H1 (cell line): ENCODE measurements around the gene MECP2. TPM values are rescaled to one million over a fixed set of nuclear protein-coding genes. Genes with fewer than 3 reads are reported as not detected.

Experiments used
- CTCF ChIA-PET: fragments of 300-600 bp; sonication (Branson Sonifier 250); formaldehyde crosslinking; loops from one replicate; lab custom pipeline; 2021; ENCODE audit not compliant: partially characterized antibody; lab: Charles Lee
- POLR2A ChIA-PET: fragments of 300-600 bp; sonication (Branson Sonifier 250); formaldehyde crosslinking; loops from one replicate; lab custom pipeline; 2021; ENCODE audit warnings: inconsistent platforms; ENCODE audit not compliant: partially characterized antibody; lab: Charles Lee
- DNase-seq, 2 experiments: peaks; one replicate each; pipeline versions ENCODE4 v3.0.0 to v3.0.0-alpha.2; 2010 to 2022; ENCODE audit warnings: low spot score in 2 of 2, low read depth in 1 of 2, mixed read lengths in 1 of 2
- FAIRE-seq: peaks from 2 replicates; lab custom pipeline; 2011; peaks lifted over from hg19 to GRCh38; lab: Jason Lieb, UNC
- H2AFZ ChIP-seq: 2 replicates; pipeline ENCODE4 v1.8.1; 2012; ENCODE audit warnings: low read length, inconsistent platforms
- H2AK5ac ChIP-seq: 2 replicates; pipeline ENCODE4 v1.6.1; 2013; ENCODE audit warnings: low read depth, low read length
- H2BK120ac ChIP-seq: replicated peaks from 2 replicates; pipeline ENCODE3; 2013; ENCODE audit warnings: low read depth, low read length, inconsistent platforms
- H2BK12ac ChIP-seq: 2 replicates; pipeline ENCODE4 v1.6.1; 2013; ENCODE audit warnings: low read depth, low read length
- H2BK15ac ChIP-seq: 2 replicates; pipeline ENCODE4 v1.6.1; 2013; ENCODE audit warnings: low read length
- H2BK20ac ChIP-seq: 2 replicates; pipeline ENCODE4 v1.6.1; 2013; ENCODE audit warnings: low read length
- H2BK5ac ChIP-seq: 2 replicates; pipeline ENCODE4 v1.6.1; 2013; ENCODE audit warnings: low read depth, low read length
- H3K14ac ChIP-seq: 2 replicates; pipeline ENCODE4 v1.6.1; 2013; ENCODE audit warnings: inconsistent platforms; ENCODE audit not compliant: insufficient read length
- H3K18ac ChIP-seq: 2 replicates; pipeline ENCODE4 v1.6.1; 2013; ENCODE audit warnings: low read length; ENCODE audit errors: extremely low read depth
- H3K23ac ChIP-seq: 2 replicates; pipeline ENCODE4 v1.6.1; 2013; ENCODE audit warnings: inconsistent platforms; ENCODE audit not compliant: insufficient read length
- H3K23me2 ChIP-seq: 2 replicates; pipeline ENCODE4 v1.6.1; 2013; ENCODE audit warnings: low read depth, low read length
- H3K27ac ChIP-seq: 2 replicates; pipeline ENCODE4 v1.6.1; 2011; ENCODE audit warnings: low read depth, low read length, inconsistent platforms
- H3K27me3 ChIP-seq, 4 experiments: replicated peaks in 1 of 4; 1 replicate in 1 of 4; 2 replicates in 3 of 4; pipeline versions ENCODE4 v1.6.1 to v1.8.1; 2011 to 2013; ENCODE audit warnings: low read length in 3 of 4, mild to moderate bottlenecking in 3 of 4, inconsistent platforms in 2 of 4, mixed read lengths in 2 of 4, moderate library complexity in 1 of 4; ENCODE audit not compliant: control insufficient read depth in 3 of 4, insufficient read depth in 3 of 4; ENCODE audit errors: extremely low read depth in 1 of 4
- H3K36me3 ChIP-seq, 4 experiments: 2 replicates each; pipeline versions ENCODE4 v1.6.1 to v1.8.1; 2011 to 2013; ENCODE audit warnings: mild to moderate bottlenecking in 4 of 4, low read length in 3 of 4, moderate library complexity in 2 of 4, control low read depth in 1 of 4, inconsistent platforms in 1 of 4; ENCODE audit not compliant: insufficient read depth in 4 of 4, control insufficient read depth in 2 of 4
- H3K4ac ChIP-seq: replicated peaks from 2 replicates; pipeline ENCODE3; 2013; ENCODE audit warnings: low read length, low read depth, mixed read lengths, inconsistent platforms; ENCODE audit not compliant: insufficient read length
- H3K4me1 ChIP-seq, 4 experiments: replicated peaks in 1 of 4; 1 replicate in 1 of 4; 2 replicates in 3 of 4; pipeline versions ENCODE4 v1.6.1 to v1.8.1; 2011 to 2013; ENCODE audit warnings: low read length in 3 of 4, inconsistent platforms in 2 of 4, mixed read lengths in 1 of 4; ENCODE audit not compliant: insufficient read depth in 4 of 4, control insufficient read depth in 3 of 4
- H3K4me2 ChIP-seq, 2 experiments: 2 replicates each; pipeline versions ENCODE4 v1.6.1 to v1.8.1; 2011 to 2013; ENCODE audit warnings: low read depth in 2 of 2, low read length in 2 of 2, control low read depth in 1 of 2, inconsistent platforms in 1 of 2, mild to moderate bottlenecking in 1 of 2; ENCODE audit not compliant: insufficient read depth in 1 of 2
- H3K4me3 ChIP-seq, 4 experiments: fragments of 200-600, 300-600 bp in 1 of 4; sonication (generic), shearing (Covaris generic), sonication (Bioruptor Twin) in 1 of 4; 2 replicates each; pipeline versions ENCODE4 v1.5.1 to v1.8.1; 2011 to 2016; ENCODE audit warnings: low read length in 4 of 4, low read depth in 3 of 4, control low read depth in 2 of 4, inconsistent platforms in 2 of 4, mild to moderate bottlenecking in 2 of 4, mixed read lengths in 1 of 4, moderate library complexity in 1 of 4; ENCODE audit not compliant: insufficient read depth in 2 of 4; ENCODE audit errors: extremely low read depth in 1 of 4
- H3K56ac ChIP-seq: replicated peaks from 2 replicates; pipeline ENCODE3; 2013; ENCODE audit warnings: low read depth, mild to moderate bottlenecking, mixed read lengths, low read length, inconsistent platforms; ENCODE audit not compliant: insufficient read length
- H3K79me1 ChIP-seq: 2 replicates; pipeline ENCODE4 v1.6.1; 2013; ENCODE audit warnings: low read depth, low read length, control low read depth
- H3K79me2 ChIP-seq, 2 experiments: 2 replicates each; pipeline versions ENCODE4 v1.6.1 to v1.8.1; 2012 to 2013; ENCODE audit warnings: low read length in 2 of 2, mild to moderate bottlenecking in 2 of 2, inconsistent platforms in 1 of 2; ENCODE audit not compliant: insufficient read depth in 2 of 2, control insufficient read depth in 1 of 2
- H3K9ac ChIP-seq, 4 experiments: replicated peaks in 1 of 4; 1 replicate in 1 of 4; 2 replicates in 3 of 4; pipeline versions ENCODE4 v1.6.1 to v1.8.1; 2011 to 2013; ENCODE audit warnings: low read depth in 3 of 4, low read length in 3 of 4, control low read depth in 2 of 4, mild to moderate bottlenecking in 2 of 4, moderate library complexity in 2 of 4, inconsistent platforms in 1 of 4; ENCODE audit errors: extremely low read depth in 1 of 4
- H3K9me3 ChIP-seq, 2 experiments: 2 replicates each; pipeline versions ENCODE4 v1.6.1 to v1.8.1; 2012 to 2013; ENCODE audit warnings: mild to moderate bottlenecking in 2 of 2, moderate library complexity in 2 of 2, control low read depth in 1 of 2, inconsistent platforms in 1 of 2, low read depth in 1 of 2, low read length in 1 of 2, mixed read lengths in 1 of 2; ENCODE audit not compliant: insufficient read depth in 2 of 2
- H4K20me1 ChIP-seq, 2 experiments: replicated peaks in 1 of 2; 2 replicates each; pipeline versions ENCODE3 to v1.8.1; 2011 to 2013; ENCODE audit warnings: inconsistent platforms in 2 of 2, low read length in 2 of 2, mild to moderate bottlenecking in 1 of 2; ENCODE audit not compliant: insufficient read depth in 2 of 2, control insufficient read depth in 1 of 2
- H4K5ac ChIP-seq: 2 replicates; pipeline ENCODE4 v1.6.1; 2013; ENCODE audit warnings: low read length, low read depth, mixed read lengths, inconsistent platforms; ENCODE audit not compliant: insufficient read length
- H4K8ac ChIP-seq: 2 replicates; pipeline ENCODE4 v1.8.0; 2013; ENCODE audit warnings: mild to moderate bottlenecking, moderate library complexity, low read length, inconsistent platforms; ENCODE audit not compliant: insufficient read depth; ENCODE audit errors: extremely low read depth
- H4K91ac ChIP-seq: replicated peaks from 2 replicates; pipeline ENCODE3; 2013; ENCODE audit warnings: low read length, mixed read lengths, inconsistent platforms; ENCODE audit not compliant: insufficient read length
- CHD1 ChIP-seq: IDR thresholded peaks from 2 replicates; pipeline ENCODE4 v1.6.1; 2012; ENCODE audit warnings: low read depth, low read length, improper control_type of control experiment
- CTBP2 ChIP-seq: IDR thresholded peaks from 2 replicates; pipeline ENCODE4 v1.7.0; 2011; ENCODE audit warnings: borderline replicate concordance, mild to moderate bottlenecking, moderate library complexity, mixed read lengths, low read length; ENCODE audit not compliant: insufficient read depth, insufficient read length
- GTF2F1 ChIP-seq: IDR thresholded peaks from 2 replicates; pipeline ENCODE4 v1.6.1; 2012; ENCODE audit warnings: low read depth, low read length, improper control_type of control experiment, borderline replicate concordance
- JUND ChIP-seq: IDR thresholded peaks from 2 replicates; pipeline ENCODE4 v1.6.1; 2011; ENCODE audit warnings: mild to moderate bottlenecking, improper control_type of control experiment, low read length
- MAX ChIP-seq: IDR thresholded peaks from 2 replicates; pipeline ENCODE4 v1.6.1; 2012; ENCODE audit warnings: inconsistent platforms
- SIN3A ChIP-seq, 2 experiments: IDR thresholded peaks in 1 of 2; conservative IDR thresholded peaks in 1 of 2; 2 replicates each; pipeline ENCODE4 v1.6.1; 2011 to 2012; ENCODE audit warnings: low read length in 2 of 2, improper control_type of control experiment in 1 of 2, low read depth in 1 of 2, mild to moderate bottlenecking in 1 of 2
- WGBS, 2 experiments: shearing (Covaris generic) in 1 of 2; methylation state at CpG; one replicate each; pipeline versions ENCODE4 v1.1.6 to v1.1.7; 2013 to 2015; ENCODE audit warnings: low lambda C conversion rate in 2 of 2, mixed read lengths in 2 of 2, inconsistent platforms in 1 of 2, low coverage in 1 of 2, missing lambda C conversion rate in 1 of 2; ENCODE audit not compliant: insufficient replicate concordance in 2 of 2, insufficient coverage in 1 of 2, insufficient read length in 1 of 2; ENCODE audit errors: extremely low coverage in 1 of 2, missing lambda C conversion rate in 1 of 2; 5-methylcytosine and 5-hydroxymethylcytosine counted together
- polyA plus RNA-seq, 7 experiments: library from polyadenylated mRNA; depleted of rRNA in 3 of 7; stranded (reverse) in 5 of 7; unstranded in 2 of 7; fragments of >200 nt in 5 of 7; fragments of 200-250 nt in 2 of 7; gene quantifications; 1 replicate in 5 of 7; 2 replicates in 1 of 7; 4 replicates in 1 of 7; pipeline versions ENCODE4 v1.2.1 to v1.2.3, GENCODE V29; 2011 to 2013; ENCODE audit warnings: missing spikeins in 2 of 7, mixed read lengths in 2 of 7
- total RNA-seq: library from RNA; stranded (reverse); fragmentation: NEBNext Ultra II Directional; extraction: Animal tissue kit (Norgen Biotek cat#: 25700); gene quantifications from 2 replicates; pipeline ENCODE4 v1.2.1, GENCODE V29; 2021

Gene MECP2
- total and polyA plus RNA-seq, 2 of the 8 experiments (the other 6 are each of a cell fraction or from before 2014, with no cell fraction given), result 5.0 to 32.4 TPM

- Histone ChIP-seq H2AK5ac (no peak overlapping the region), H4K8ac (no peak overlapping the region), H3K23me2 (no peaks in the 10 kb centered on the region), H2BK12ac (no peak overlapping the region), H3K4me2 (no peak overlapping the region), H3K4ac (no peak overlapping the region), H3K14ac (no peak overlapping the region), H3K9me3 (no peaks in the 10 kb centered on the region), H3K4me1 (no peaks in the 10 kb centered on the region), H3K18ac (no peak overlapping the region), H3K56ac (no peak overlapping the region), H3K9ac (no peak overlapping the region), H2AFZ (no peak overlapping the region), H3K23ac (no peak overlapping the region), H2BK15ac (no peak overlapping the region), H3K27ac (no peak overlapping the region), H2BK5ac (no peak overlapping the region), H2BK20ac (no peak overlapping the region), H3K36me3 (no peaks in the 10 kb centered on the region), H3K79me1 (no peaks in the 10 kb centered on the region), H3K79me2 (no peaks in the 10 kb centered on the region), H3K4me3 (no peak overlapping the region), H4K91ac (no peak overlapping the region), H4K5ac (no peak overlapping the region), H3K27me3 (no peaks in the 10 kb centered on the region), H4K20me1 (no peaks in the 10 kb centered on the region), H2BK120ac (no peak overlapping the region)
- 98% methylated on average over 5 of the region's 10 CpGs; no CpG with 5 or more reads in 1 of the 2 experiments for WGBS, 2 experiments
- no peak for TF ChIP-seq GTF2F1
- TF ChIP-seq CHD1, result no peak
- TF ChIP-seq JUND, result no peak
- TF ChIP-seq CTBP2, result no peak
- TF ChIP-seq SIN3A (conservative IDR thresholded peaks at IDR 0.05 in 1 of 2, IDR thresholded peaks at IDR 0.05 in 1 of 2; ENCODE audit: low read depth in 1 of 2, low read length in 2 of 2), result no peak
- TF ChIP-seq MAX, result no peak
- FAIRE-seq (no peak), DNase-seq (no peak)
- POLR2A ChIA-PET, result no interaction called here
- CTCF ChIA-PET, result interaction anchor here (1.2 kb wide), 1 partner anchor 167 kb away, joined by 3 read pairs; no protein-coding TSS in a partner anchor
These were observed 43.2 kb upstream of the MECP2 start for GRCh38 chrX:154140742-154141141.
